ENCODE results near the gene TNFRSF8.

- TF ChIP-seq EZH2 (IDR thresholded peaks at IDR 0.05; ENCODE audit: borderline replicate concordance, insufficient read depth, low read depth, low read length, poor library complexity, severe bottlenecking), result no peak
- TF ChIP-seq CTCF (IDR thresholded peaks at IDR 0.05), result no peak
Observed at GRCh38 chr1:12164210-12164609, 101.1 kb downstream of the TNFRSF8 start.
